SU-DHL-6 (cell line): ENCODE data around the gene UCK2.

Source experiments
- H2AFZ ChIP-seq: fragments of 200-600 bp; sonication (generic); 2 replicates; pipeline ENCODE4 v1.6.1; 2014; ENCODE audit warnings: low read depth, mild to moderate bottlenecking, moderate library complexity, mixed read lengths, antibody characterized with exemption, low read length; ENCODE audit not compliant: severe bottlenecking
- H3F3A ChIP-seq: fragments of 200-600 bp; shearing (Covaris generic); 2 replicates; pipeline ENCODE4 v1.6.0; 2016; ENCODE audit warnings: antibody characterized with exemption, mild to moderate bottlenecking; ENCODE audit not compliant: insufficient read depth
- H3K27ac ChIP-seq: fragments of 200-600 bp; sonication (generic); 2 replicates; pipeline ENCODE4 v1.5.1; 2016; ENCODE audit warnings: low read depth, mild to moderate bottlenecking, low read length, moderate library complexity, mixed read lengths
- H3K27me3 ChIP-seq: fragments of 200-600 bp; sonication (generic), shearing (Covaris generic); 2 replicates; pipeline ENCODE4 v1.6.0; 2014; ENCODE audit warnings: mild to moderate bottlenecking, low read length
- H3K36me3 ChIP-seq: fragments of 200-600 bp; sonication (generic); 2 replicates; pipeline ENCODE4 v1.6.1; 2014; ENCODE audit warnings: mild to moderate bottlenecking, low read length, mixed read lengths
- H3K4me2 ChIP-seq: fragments of 300-600, 200-600 bp; shearing (Covaris generic), sonication (generic); 2 replicates; pipeline ENCODE4 v1.6.0; 2014; ENCODE audit warnings: low read length, low read depth, mild to moderate bottlenecking; ENCODE audit not compliant: poor library complexity, severe bottlenecking
- H3K4me3 ChIP-seq: fragments of 200-600 bp; sonication (generic); 2 replicates; pipeline ENCODE4 v1.5.1; 2014; ENCODE audit warnings: antibody characterized with exemption, low read length, mild to moderate bottlenecking, mixed read lengths; ENCODE audit not compliant: insufficient read depth, poor library complexity, severe bottlenecking
- H3K79me2 ChIP-seq: fragments of 200-600 bp; sonication (generic); 2 replicates; pipeline ENCODE4 v1.6.1; 2014; ENCODE audit warnings: mild to moderate bottlenecking, low read length, moderate library complexity; ENCODE audit not compliant: insufficient read depth
- H3K9ac ChIP-seq: fragments of 200-600 bp; sonication (generic); 2 replicates; pipeline ENCODE4 v1.7.0; 2014; ENCODE audit warnings: mild to moderate bottlenecking, low read length
- H3K9me2 ChIP-seq: fragments of 200-600 bp; sonication (generic); replicated peaks from 2 replicates; pipeline ENCODE4 v1.6.1; 2014; ENCODE audit warnings: low read length; ENCODE audit not compliant: insufficient read depth
- H3K9me3 ChIP-seq: fragments of 200-600 bp; sonication (generic); 2 replicates; pipeline ENCODE4 v1.6.1; 2014; ENCODE audit warnings: low read length, mixed read lengths; ENCODE audit not compliant: insufficient read depth
- H4K20me1 ChIP-seq: fragments of 200-600 bp; sonication (generic); 2 replicates; pipeline ENCODE4 v1.6.1; 2014; ENCODE audit warnings: low read depth, mild to moderate bottlenecking, antibody characterized with exemption, low read length, moderate library complexity, mixed read lengths
- CTCF ChIP-seq: fragments of 200-600 bp; sonication (generic); IDR thresholded peaks from one replicate; pipeline ENCODE4 v1.5.1; 2017; ENCODE audit warnings: antibody characterized with exemption, mild to moderate bottlenecking, low read length, moderate library complexity; ENCODE audit not compliant: insufficient read depth, poor library complexity, severe bottlenecking
- EZH2phosphoT487 ChIP-seq: fragments of 200-600 bp; sonication (generic), shearing (Covaris generic); conservative IDR thresholded peaks from 2 replicates; pipeline ENCODE4 v1.6.1; 2018; ENCODE audit warnings: mild to moderate bottlenecking, antibody characterized with exemption, low read length, moderate library complexity, mixed read lengths

The UCK2 gene

GRCh38 chr1:165958306-165958705, 130.9 kb downstream of the UCK2 start:
- H2AFZ ChIP-seq: no peak overlapping the region

GRCh38 chr1:165960136-165960535, 132.7 kb downstream of the UCK2 start:
- Histone ChIP-seq H3K27me3 (no peaks in the 10 kb centered on the region), H3K9me3 (no peaks in the 10 kb centered on the region), H3K9me2 (no peaks in the 10 kb centered on the region), H3K9ac (no peak overlapping the region), H2AFZ (no peak overlapping the region), H3F3A (no peaks in the 10 kb centered on the region), H3K27ac (no peak overlapping the region), H4K20me1 (no peaks in the 10 kb centered on the region), H3K4me3 (no peak overlapping the region), H3K36me3 (no peaks in the 10 kb centered on the region), H3K79me2 (no peaks in the 10 kb centered on the region), H3K4me2 (no peak overlapping the region)
- TF ChIP-seq EZH2phosphoT487 (no peak), CTCF (no peak)

More at GRCh38 chr1:165958306-165958705, 130.9 kb downstream of the UCK2 start:
- Histone ChIP-seq H3F3A (no peaks in the 10 kb centered on the region), H3K4me2 (no peak overlapping the region), H3K4me3 (no peak overlapping the region), H3K27ac (no peak overlapping the region), H3K79me2 (no peaks in the 10 kb centered on the region), H3K9me2 (no peaks in the 10 kb centered on the region), H3K9ac (no peak overlapping the region), H3K9me3 (no peaks in the 10 kb centered on the region), H3K36me3 (no peaks in the 10 kb centered on the region), H4K20me1 (no peaks in the 10 kb centered on the region), H3K27me3 (no peaks in the 10 kb centered on the region)
- TF ChIP-seq CTCF: no peak
- no peak for TF ChIP-seq EZH2phosphoT487

GRCh38 chr1:165960881-165961280, 133.5 kb downstream of the UCK2 start:
- TF ChIP-seq CTCF (no peak), EZH2phosphoT487 (no peak)

More at GRCh38 chr1:165960881-165961280, 133.5 kb downstream of the UCK2 start:
- no peaks in the 10 kb centered on the region for H3K9me2 ChIP-seq
- no peaks in the 10 kb centered on the region for H3K9me3 ChIP-seq
- no peak overlapping the region for H3K4me2 ChIP-seq
- H3K27ac ChIP-seq: no peak overlapping the region
- H3K9ac ChIP-seq: no peak overlapping the region
- no peaks in the 10 kb centered on the region for H3K27me3 ChIP-seq
- H3K4me3 ChIP-seq: no peak overlapping the region
- H2AFZ ChIP-seq: no peak overlapping the region
- no peaks in the 10 kb centered on the region for H4K20me1 ChIP-seq
- H3F3A ChIP-seq: no peaks in the 10 kb centered on the region
- H3K36me3 ChIP-seq: no peaks in the 10 kb centered on the region
- no peaks in the 10 kb centered on the region for H3K79me2 ChIP-seq
